OCI-LY1 (cell line): ENCODE measurements around the gene PDZRN4.

Experiments
- H2AFZ ChIP-seq: fragments of 200-600 bp; sonication (generic), shearing (Covaris generic); 2 replicates; pipeline ENCODE4 v1.6.0; 2014; ENCODE audit warnings: antibody characterized with exemption, mild to moderate bottlenecking, low read length
- H3F3A ChIP-seq: fragments of 200-600 bp; sonication (generic), shearing (Covaris generic); 2 replicates; pipeline ENCODE4 v1.6.0; 2014; ENCODE audit warnings: mild to moderate bottlenecking, antibody characterized with exemption, low read length, moderate library complexity; ENCODE audit not compliant: insufficient read depth
- H3K27ac ChIP-seq: fragments of 200-600 bp; sonication (generic); 2 replicates; pipeline ENCODE4 v1.5.1; 2014; ENCODE audit warnings: low read length, mixed run types, mild to moderate bottlenecking, low read depth; ENCODE audit not compliant: poor library complexity, severe bottlenecking
- H3K27me3 ChIP-seq: fragments of 200-600 bp; sonication (generic); 2 replicates; pipeline ENCODE4 v1.6.0; 2014; ENCODE audit warnings: antibody characterized with exemption, mild to moderate bottlenecking, low read length, moderate library complexity; ENCODE audit not compliant: insufficient read depth
- H3K36me3 ChIP-seq: fragments of 200-600 bp; sonication (generic); 2 replicates; pipeline ENCODE4 v1.6.1; 2014; ENCODE audit warnings: mild to moderate bottlenecking, antibody characterized with exemption, low read length, moderate library complexity, mixed read lengths; ENCODE audit not compliant: insufficient read depth
- H3K4me1 ChIP-seq: fragments of 200-600 bp; sonication (generic); 2 replicates; pipeline ENCODE4 v1.5.1; 2014; ENCODE audit warnings: mild to moderate bottlenecking, low read length, moderate library complexity; ENCODE audit not compliant: insufficient read depth, severe bottlenecking
- H3K4me2 ChIP-seq: fragments of 200-600 bp; sonication (generic), shearing (Covaris generic); 2 replicates; pipeline ENCODE4 v1.6.1; 2014; ENCODE audit warnings: low read length
- H3K4me3 ChIP-seq: fragments of 200-600 bp; sonication (generic); 2 replicates; pipeline ENCODE4 v1.5.1; 2014; ENCODE audit warnings: low read length, low read depth, mild to moderate bottlenecking, mixed read lengths; ENCODE audit not compliant: poor library complexity, severe bottlenecking
- H3K79me2 ChIP-seq: fragments of 200-600 bp; shearing (Covaris generic); 2 replicates; pipeline ENCODE4 v1.6.1; 2016; ENCODE audit warnings: mixed run types, low read length, mixed read lengths; ENCODE audit not compliant: insufficient read depth
- H3K9ac ChIP-seq: fragments of 200-600 bp; sonication (generic), shearing (Covaris generic); 2 replicates; pipeline ENCODE4 v1.6.1; 2014; ENCODE audit warnings: mild to moderate bottlenecking, low read length, mixed read lengths
- H3K9me2 ChIP-seq: fragments of 200-600 bp; sonication (generic), shearing (Covaris generic); 2 replicates; pipeline ENCODE4 v1.6.1; 2014; ENCODE audit warnings: low read depth, mild to moderate bottlenecking, low read length, mixed read lengths
- H3K9me3 ChIP-seq: fragments of 200-600 bp; shearing (Covaris generic); 2 replicates; pipeline ENCODE4 v1.6.1; 2014; ENCODE audit warnings: low read length, mixed read lengths
- H4K20me1 ChIP-seq: fragments of 200-600 bp; sonication (generic), shearing (Covaris generic); 2 replicates; pipeline ENCODE4 v1.6.0; 2016; ENCODE audit warnings: mild to moderate bottlenecking, low read length; ENCODE audit not compliant: insufficient read depth
- EZH2 ChIP-seq: fragments of 200-600 bp; sonication (generic), shearing (Covaris generic); IDR thresholded peaks from 2 replicates; pipeline ENCODE4 v1.8.0; 2017; ENCODE audit warnings: borderline replicate concordance, mixed run types, mild to moderate bottlenecking, antibody characterized with exemption, low read length, moderate library complexity, mixed read lengths
- TF ChIP-seq, protein P1 (sequence below): fragments of 200-600 bp; sonication (generic), shearing (Covaris generic); IDR thresholded peaks from 2 replicates; pipeline ENCODE4 v1.5.1; 2017; ENCODE audit warnings: mild to moderate bottlenecking, antibody characterized with exemption, low read length, moderate library complexity, mixed read lengths

Gene PDZRN4

DNA sequence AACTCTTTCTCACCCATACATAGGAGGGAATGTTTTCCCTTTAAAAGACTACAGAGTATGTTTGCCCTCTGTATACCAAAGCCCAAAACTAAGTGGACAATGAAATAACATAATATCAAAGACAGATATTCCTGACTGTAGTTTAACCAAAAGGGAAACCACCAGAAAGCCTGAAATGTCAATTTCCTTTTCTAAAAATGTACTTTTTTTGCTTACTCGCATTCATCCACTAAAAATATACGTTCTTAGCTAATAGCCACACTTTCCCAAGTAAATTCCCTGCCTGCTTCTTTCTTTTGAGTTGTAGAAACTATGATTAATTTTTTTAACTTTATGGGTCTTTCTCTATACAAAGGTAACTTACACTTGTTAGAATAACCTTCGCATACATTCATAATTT is 280.2 kb downstream of the PDZRN4 start:
- no peaks in the 10 kb centered on the region for H3K36me3 ChIP-seq

DNA sequence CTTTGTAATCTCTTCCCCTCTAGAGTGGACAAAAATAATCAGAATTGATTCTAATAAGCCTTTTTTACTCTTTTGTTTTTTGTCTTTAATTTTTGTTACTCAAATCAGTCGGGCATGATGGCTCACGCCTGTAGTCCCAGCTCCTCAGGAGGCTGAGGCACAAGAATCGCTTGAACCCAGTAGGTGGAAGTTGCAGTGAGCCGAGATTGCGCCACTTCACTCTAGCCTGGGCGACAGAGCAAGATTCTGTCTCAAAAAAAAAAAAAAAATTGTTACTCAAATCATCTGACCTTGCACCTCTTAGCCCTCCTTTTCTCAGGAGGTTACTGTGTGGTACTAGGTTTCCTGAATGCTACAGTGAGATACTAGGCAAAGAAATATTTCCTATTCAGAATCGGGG is 280.6 kb downstream of the PDZRN4 start:
- H3K79me2 ChIP-seq: no peaks in the 10 kb centered on the region
- H3K9ac ChIP-seq: no peak overlapping the region
- H2AFZ ChIP-seq: no peak overlapping the region
- H3K9me3 ChIP-seq: no peaks in the 10 kb centered on the region
- H3K36me3 ChIP-seq: no peaks in the 10 kb centered on the region
- H3K4me2 ChIP-seq: no peak overlapping the region
- no peak for TF ChIP-seq EZH2
- TF ChIP-seq, protein P1, sequence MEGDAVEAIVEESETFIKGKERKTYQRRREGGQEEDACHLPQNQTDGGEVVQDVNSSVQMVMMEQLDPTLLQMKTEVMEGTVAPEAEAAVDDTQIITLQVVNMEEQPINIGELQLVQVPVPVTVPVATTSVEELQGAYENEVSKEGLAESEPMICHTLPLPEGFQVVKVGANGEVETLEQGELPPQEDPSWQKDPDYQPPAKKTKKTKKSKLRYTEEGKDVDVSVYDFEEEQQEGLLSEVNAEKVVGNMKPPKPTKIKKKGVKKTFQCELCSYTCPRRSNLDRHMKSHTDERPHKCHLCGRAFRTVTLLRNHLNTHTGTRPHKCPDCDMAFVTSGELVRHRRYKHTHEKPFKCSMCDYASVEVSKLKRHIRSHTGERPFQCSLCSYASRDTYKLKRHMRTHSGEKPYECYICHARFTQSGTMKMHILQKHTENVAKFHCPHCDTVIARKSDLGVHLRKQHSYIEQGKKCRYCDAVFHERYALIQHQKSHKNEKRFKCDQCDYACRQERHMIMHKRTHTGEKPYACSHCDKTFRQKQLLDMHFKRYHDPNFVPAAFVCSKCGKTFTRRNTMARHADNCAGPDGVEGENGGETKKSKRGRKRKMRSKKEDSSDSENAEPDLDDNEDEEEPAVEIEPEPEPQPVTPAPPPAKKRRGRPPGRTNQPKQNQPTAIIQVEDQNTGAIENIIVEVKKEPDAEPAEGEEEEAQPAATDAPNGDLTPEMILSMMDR: no peak
- no peak overlapping the region for H3K4me3 ChIP-seq
- H3K9me2 ChIP-seq: no peaks in the 10 kb centered on the region
- H3K27ac ChIP-seq: no peak overlapping the region
- H4K20me1 ChIP-seq: no peaks in the 10 kb centered on the region
- no peaks in the 10 kb centered on the region for H3K27me3 ChIP-seq
- no peaks in the 10 kb centered on the region for H3K4me1 ChIP-seq
- no peaks in the 10 kb centered on the region for H3F3A ChIP-seq

More for the DNA sequence above, 280.2 kb downstream of the PDZRN4 start:
- no peaks in the 10 kb centered on the region for H3F3A ChIP-seq
- TF ChIP-seq, protein P1: no peak
- no peak for TF ChIP-seq EZH2
- H3K9ac ChIP-seq: no peak overlapping the region
- H3K4me1 ChIP-seq: no peaks in the 10 kb centered on the region
- no peaks in the 10 kb centered on the region for H3K9me3 ChIP-seq
- no peaks in the 10 kb centered on the region for H3K79me2 ChIP-seq
- H3K27me3 ChIP-seq: no peaks in the 10 kb centered on the region
- H2AFZ ChIP-seq: no peak overlapping the region
- H3K9me2 ChIP-seq: no peaks in the 10 kb centered on the region
- no peak overlapping the region for H3K4me3 ChIP-seq
- no peak overlapping the region for H3K27ac ChIP-seq
- H4K20me1 ChIP-seq: no peaks in the 10 kb centered on the region
- H3K4me2 ChIP-seq: no peak overlapping the region

DNA sequence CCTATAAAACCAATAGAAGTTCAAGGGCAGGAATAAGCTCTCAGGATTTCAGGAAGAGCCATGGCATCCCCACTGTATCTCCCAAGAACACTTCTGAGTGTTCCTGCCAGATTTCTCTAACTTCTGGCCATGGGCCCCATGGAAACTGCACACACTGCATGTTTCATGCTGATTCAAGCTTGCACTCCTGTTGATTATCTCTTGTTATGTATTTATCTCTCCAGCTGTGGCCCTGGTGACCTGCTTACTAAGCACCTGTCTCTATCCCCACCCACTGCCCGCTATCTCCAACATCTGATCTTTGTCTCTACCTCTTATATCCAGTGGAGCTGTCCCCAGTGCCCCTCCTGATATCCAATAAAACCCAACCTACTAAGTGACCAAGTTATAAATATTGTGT is 285.3 kb downstream of the PDZRN4 start:
- Histone ChIP-seq H3K9me3 (no peaks in the 10 kb centered on the region), H3K27me3 (no peaks in the 10 kb centered on the region), H3K4me2 (no peak overlapping the region), H3K4me1 (no peaks in the 10 kb centered on the region), H3K9me2 (no peaks in the 10 kb centered on the region), H2AFZ (no peak overlapping the region), H3K27ac (no peak overlapping the region), H3K79me2 (no peaks in the 10 kb centered on the region), H3K4me3 (no peak overlapping the region), H3K36me3 (no peaks in the 10 kb centered on the region), H3F3A (no peaks in the 10 kb centered on the region), H4K20me1 (no peaks in the 10 kb centered on the region), H3K9ac (no peak overlapping the region)
- TF ChIP-seq, protein P1: no peak
- no peak for TF ChIP-seq EZH2
